ENCODE results near the gene TNFRSF17.

Gene TNFRSF17

DNA sequence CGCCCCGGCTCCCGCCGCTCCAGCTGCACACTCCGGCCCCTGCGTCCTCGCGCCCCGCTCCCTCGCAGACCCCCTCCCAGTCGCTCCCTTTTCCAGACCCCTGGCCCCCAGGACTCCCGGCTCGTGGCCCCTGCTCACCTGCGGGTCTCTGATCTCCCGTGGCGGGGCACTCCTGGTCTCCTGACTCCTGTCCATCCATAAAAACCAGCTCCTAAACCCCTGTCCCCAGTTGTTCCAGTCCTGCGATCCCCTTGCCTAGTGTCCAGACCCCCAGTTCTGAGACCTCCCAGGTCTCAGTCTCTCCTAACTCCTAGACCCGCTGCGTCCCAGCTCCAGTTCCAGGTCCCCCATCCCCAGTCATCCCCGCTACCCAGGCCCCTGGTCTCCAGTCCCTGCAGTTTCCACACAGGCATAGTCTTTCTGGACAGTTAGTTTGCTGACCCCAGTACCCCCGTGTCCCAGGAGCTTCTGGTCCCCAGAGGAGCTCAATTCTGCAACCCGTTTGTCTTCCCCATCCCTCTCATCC, 11.9 kb downstream of the TNFRSF17 start:
- Histone ChIP-seq H4K20me1 (ENCODE audit: insufficient read depth, low read length) (no peaks in the 10 kb centered on the region), H3K36me3 (replicated peaks; ENCODE audit: insufficient read depth, low read length) (no peaks in the 10 kb centered on the region; the same call in 1 of the 2 replicates), H3F3A (ENCODE audit: insufficient read depth, low read length) (peaks cover 34% of the 10 kb centered on the region), H3K27me3 (replicated peaks; ENCODE audit: insufficient read depth, low read length) (no peaks in the 10 kb centered on the region), H3K79me2 (ENCODE audit: low read length) (peaks cover 92% of the 10 kb centered on the region), H3K9me2 (replicated peaks; ENCODE audit: insufficient read depth, low read length) (no peaks in the 10 kb centered on the region), H3K4me3 (ENCODE audit: low read length) (peak overlapping the region; percentile 97), H3K9me3 (replicated peaks; ENCODE audit: insufficient read depth, low read length) (no peaks in the 10 kb centered on the region), H3K27ac (ENCODE audit: low read length) (peak overlapping the region; percentile 35; the same call in 1 of the 2 replicates), H3K9ac (ENCODE audit: low read length) (peak overlapping the region; percentile 96), H3K4me1 (ENCODE audit: low read length) (peaks cover 20% of the 10 kb centered on the region; the same call in 1 of the 2 replicates), H3K4me2 (ENCODE audit: low read depth, low read length) (peak overlapping the region; percentile 98), H2AFZ (ENCODE audit: low read length) (peak overlapping the region; percentile 42; the same call in 1 of the 2 replicates)
- DNase-seq, result no peak
- TF ChIP-seq EZH2 (optimal IDR thresholded peaks at IDR 0.05; ENCODE audit: low read depth, low read length) (no peak), EZH2phosphoT487 (IDR thresholded peaks at IDR 0.05; ENCODE audit: low read length) (no peak)

DNA sequence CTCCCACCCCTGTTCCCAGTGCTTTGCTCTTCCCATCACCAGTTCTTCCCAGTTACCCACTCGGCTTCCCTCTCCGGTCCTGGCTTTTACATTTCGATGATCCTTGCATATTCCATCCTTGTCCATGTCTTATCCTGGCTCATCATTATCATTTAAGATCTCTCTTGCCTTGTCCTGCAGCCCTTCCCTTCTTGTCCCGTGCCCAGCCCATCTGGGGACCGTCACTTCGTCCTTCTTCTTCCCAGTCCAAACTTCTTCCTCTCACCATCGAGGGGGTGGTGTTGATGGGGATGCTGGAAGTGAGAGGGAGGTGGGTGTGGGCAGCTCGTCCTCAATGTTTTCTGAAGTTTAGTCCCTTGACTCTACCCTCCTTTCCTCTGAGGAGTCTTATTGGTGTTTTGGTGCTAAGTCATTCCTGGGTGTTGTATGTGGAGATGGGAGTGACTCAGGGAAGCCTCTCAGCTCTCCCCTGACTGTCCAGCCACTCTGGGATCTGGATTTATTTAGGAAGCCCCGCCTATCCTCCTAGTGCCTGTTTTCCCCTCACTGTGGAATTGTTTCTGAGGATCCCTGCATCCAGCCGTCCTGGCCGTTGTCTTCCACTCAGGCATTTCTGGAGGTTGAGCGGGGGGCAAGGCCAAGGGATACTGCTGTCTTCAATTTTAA, 12.5 kb downstream of the TNFRSF17 start:
- peak overlapping the region; percentile 96 for H3K9ac ChIP-seq (ENCODE audit: low read length)
- peak overlapping the region; percentile 35; the same call in 1 of the 2 replicates for H3K27ac ChIP-seq (ENCODE audit: low read length)
- H3K4me2 ChIP-seq (ENCODE audit: low read depth, low read length), result peak overlapping the region; percentile 98
- no peak overlapping the region; the same call in 1 of the 2 replicates for H2AFZ ChIP-seq (ENCODE audit: low read length)
- H3K4me3 ChIP-seq (ENCODE audit: low read length), result peak overlapping the region; percentile 97
- H3K27me3 ChIP-seq (replicated peaks; ENCODE audit: insufficient read depth, low read length), result no peaks in the 10 kb centered on the region
- peaks cover 29% of the 10 kb centered on the region for H3F3A ChIP-seq (ENCODE audit: insufficient read depth, low read length)
- H3K4me1 ChIP-seq (ENCODE audit: low read length), result peaks cover 20% of the 10 kb centered on the region; the same call in 1 of the 2 replicates
- H4K20me1 ChIP-seq (ENCODE audit: insufficient read depth, low read length), result no peaks in the 10 kb centered on the region
- H3K9me3 ChIP-seq (replicated peaks; ENCODE audit: insufficient read depth, low read length), result no peaks in the 10 kb centered on the region
- H3K79me2 ChIP-seq (ENCODE audit: low read length), result peaks cover 92% of the 10 kb centered on the region
- TF ChIP-seq, protein P1, sequence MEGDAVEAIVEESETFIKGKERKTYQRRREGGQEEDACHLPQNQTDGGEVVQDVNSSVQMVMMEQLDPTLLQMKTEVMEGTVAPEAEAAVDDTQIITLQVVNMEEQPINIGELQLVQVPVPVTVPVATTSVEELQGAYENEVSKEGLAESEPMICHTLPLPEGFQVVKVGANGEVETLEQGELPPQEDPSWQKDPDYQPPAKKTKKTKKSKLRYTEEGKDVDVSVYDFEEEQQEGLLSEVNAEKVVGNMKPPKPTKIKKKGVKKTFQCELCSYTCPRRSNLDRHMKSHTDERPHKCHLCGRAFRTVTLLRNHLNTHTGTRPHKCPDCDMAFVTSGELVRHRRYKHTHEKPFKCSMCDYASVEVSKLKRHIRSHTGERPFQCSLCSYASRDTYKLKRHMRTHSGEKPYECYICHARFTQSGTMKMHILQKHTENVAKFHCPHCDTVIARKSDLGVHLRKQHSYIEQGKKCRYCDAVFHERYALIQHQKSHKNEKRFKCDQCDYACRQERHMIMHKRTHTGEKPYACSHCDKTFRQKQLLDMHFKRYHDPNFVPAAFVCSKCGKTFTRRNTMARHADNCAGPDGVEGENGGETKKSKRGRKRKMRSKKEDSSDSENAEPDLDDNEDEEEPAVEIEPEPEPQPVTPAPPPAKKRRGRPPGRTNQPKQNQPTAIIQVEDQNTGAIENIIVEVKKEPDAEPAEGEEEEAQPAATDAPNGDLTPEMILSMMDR (IDR thresholded peaks at IDR 0.05; ENCODE audit: low read length), result no peak
- TF ChIP-seq EZH2 (optimal IDR thresholded peaks at IDR 0.05; ENCODE audit: low read depth, low read length), result no peak
- TF ChIP-seq EZH2phosphoT487 (IDR thresholded peaks at IDR 0.05; ENCODE audit: low read length), result no peak
- no peaks in the 10 kb centered on the region for H3K9me2 ChIP-seq (replicated peaks; ENCODE audit: insufficient read depth, low read length)
- no peak for DNase-seq
- H3K36me3 ChIP-seq (replicated peaks; ENCODE audit: insufficient read depth, low read length), result no peaks in the 10 kb centered on the region

DNA sequence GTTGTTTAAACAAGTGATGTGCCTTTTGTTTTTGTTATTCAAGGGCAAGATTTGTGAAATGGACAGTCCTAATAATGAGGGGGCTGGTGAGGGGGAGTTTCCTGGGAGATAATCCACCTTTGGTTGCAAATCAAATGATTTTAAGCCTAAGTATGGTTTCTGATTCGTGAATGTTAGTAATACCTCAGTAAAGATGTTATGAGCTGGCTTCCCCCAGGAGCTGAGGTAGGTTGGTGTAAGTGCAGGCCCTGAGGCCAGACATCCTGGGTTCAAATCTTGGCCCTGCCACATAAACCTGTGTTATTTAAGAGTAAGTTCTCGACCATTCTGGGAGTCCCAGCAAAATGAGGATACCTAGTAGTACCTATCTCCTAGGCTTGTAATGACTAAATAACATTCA, 13.1 kb downstream of the TNFRSF17 start:
- Histone ChIP-seq H2AFZ (ENCODE audit: low read length) (no peak overlapping the region), H3K27me3 (replicated peaks; ENCODE audit: insufficient read depth, low read length) (no peaks in the 10 kb centered on the region), H4K20me1 (ENCODE audit: insufficient read depth, low read length) (no peaks in the 10 kb centered on the region), H3K27ac (ENCODE audit: low read length) (no peak overlapping the region), H3K9me3 (replicated peaks; ENCODE audit: insufficient read depth, low read length) (no peaks in the 10 kb centered on the region), H3K36me3 (replicated peaks; ENCODE audit: insufficient read depth, low read length) (no peaks in the 10 kb centered on the region), H3K9ac (ENCODE audit: low read length) (peak overlapping the region; percentile 96; the same call in 1 of the 2 replicates), H3K9me2 (replicated peaks; ENCODE audit: insufficient read depth, low read length) (no peaks in the 10 kb centered on the region), H3K79me2 (ENCODE audit: low read length) (peaks cover 92% of the 10 kb centered on the region), H3K4me3 (ENCODE audit: low read length) (peak overlapping the region; percentile 97), H3K4me1 (ENCODE audit: low read length) (peaks cover 20% of the 10 kb centered on the region; the same call in 1 of the 2 replicates), H3K4me2 (ENCODE audit: low read depth, low read length) (peak overlapping the region; percentile 98), H3F3A (ENCODE audit: insufficient read depth, low read length) (peaks cover 28% of the 10 kb centered on the region)
- TF ChIP-seq EZH2phosphoT487 (IDR thresholded peaks at IDR 0.05; ENCODE audit: low read length) (no peak), EZH2 (optimal IDR thresholded peaks at IDR 0.05; ENCODE audit: low read depth, low read length) (no peak)
- TF ChIP-seq, protein P1 (IDR thresholded peaks at IDR 0.05; ENCODE audit: low read length), result no peak
- peak; percentile 20 for DNase-seq

Data from MM.1S (cell line).